Islet of Langerhans (tissue), 1 donor: ENCODE measurements around the gene SEL1L3.
A peak's percentile ranks its signal among the peaks of the same experiment; 100 is the strongest.

Source experiments
- FAIRE-seq: peaks from one replicate; lab custom pipeline; 2011; peaks lifted over from hg19 to GRCh38; lab: Jason Lieb, UNC

The SEL1L3 gene

DNA sequence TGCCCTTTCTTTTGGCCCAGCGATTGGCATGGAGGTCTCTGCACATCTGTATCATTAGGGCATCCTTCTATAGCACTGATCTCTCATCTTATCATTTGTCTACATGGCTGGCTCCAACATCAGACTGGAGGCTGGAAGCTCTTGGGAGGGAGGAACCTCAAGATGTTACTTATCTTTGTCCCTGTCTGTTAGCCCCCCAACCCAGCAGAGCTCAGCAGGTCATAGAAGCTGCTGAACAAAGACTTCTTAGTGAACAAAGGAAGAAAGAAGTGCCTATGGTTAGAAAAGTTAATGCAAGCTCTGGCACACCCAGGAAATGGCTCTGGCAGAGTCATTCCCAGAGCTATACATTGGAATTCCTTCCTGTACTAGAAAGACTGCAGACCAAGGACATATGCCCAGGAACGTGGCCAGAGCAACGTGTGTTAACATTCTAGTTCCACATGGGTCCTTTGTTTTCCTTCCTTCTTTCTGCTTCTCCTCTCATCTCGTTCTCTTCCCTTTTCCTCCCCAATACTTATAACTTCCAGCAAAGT, 74.0 kb downstream of the SEL1L3 start:
- no peak for FAIRE-seq

DNA sequence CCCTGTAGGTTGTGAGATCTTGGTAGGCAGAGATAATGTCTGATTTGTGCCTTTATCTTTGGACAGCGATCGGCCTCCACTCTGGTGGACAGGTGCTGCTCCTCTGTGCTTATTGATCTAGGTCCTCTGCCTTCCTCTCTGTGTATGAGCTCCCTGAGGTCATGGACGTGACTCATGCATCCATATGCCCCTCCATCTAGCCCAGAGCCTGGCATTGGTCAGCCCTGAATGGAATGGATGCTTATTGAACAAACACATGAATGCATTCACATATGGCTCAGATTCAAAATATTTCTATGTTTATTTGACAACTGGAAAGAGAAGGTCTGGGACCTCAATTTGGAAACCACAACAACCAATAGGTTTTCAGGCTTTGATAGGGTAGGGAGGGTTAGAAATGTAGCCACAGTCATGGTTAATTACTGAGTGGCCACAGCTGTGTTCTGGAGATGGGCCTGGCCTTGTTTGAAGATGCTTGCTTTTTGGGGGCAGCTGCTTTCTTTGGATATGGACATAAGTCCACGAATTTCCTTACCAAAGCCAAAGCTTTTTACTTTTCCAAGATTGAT, 76.2 kb downstream of the SEL1L3 start:
- no peak for FAIRE-seq

DNA sequence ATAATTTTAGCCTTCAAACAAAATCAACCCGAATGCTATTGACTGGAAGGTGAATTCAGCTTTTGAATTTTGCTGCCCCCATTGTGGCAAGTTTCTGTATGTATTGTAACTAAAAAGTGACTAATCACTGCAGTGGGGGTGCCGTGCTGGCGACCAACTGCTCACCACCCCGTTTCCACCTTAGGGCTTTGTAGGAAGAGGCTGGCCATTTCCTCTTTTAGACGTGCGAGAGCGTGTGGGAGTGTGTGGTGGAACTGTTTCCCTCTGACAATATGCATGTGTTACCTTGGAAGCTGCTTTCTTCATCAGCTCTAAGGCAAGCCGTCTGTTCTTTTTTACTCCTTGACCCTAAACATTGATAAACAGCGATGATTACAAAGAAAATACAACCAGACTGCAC, 78.8 kb downstream of the SEL1L3 start:
- no peak for FAIRE-seq

DNA sequence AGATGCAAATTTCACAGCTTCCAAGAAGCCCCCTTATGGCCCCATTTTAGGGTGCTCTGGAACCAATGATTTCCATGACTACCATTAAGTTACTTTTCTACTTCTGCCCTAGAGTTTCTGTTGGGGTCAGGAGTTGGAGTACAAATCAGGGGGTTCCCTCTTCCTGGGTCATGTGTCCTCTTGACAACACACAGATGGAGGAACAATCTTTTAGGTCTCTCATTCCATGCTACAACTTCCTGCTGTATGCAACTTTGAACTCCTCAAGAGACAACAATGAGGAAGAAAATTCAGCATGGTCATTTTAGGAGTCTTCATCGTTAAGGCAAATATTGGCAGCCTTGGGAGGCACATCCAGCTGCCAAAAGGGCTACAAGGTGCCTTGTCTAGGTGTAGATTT, 79.7 kb downstream of the SEL1L3 start:
- FAIRE-seq, result no peak

DNA sequence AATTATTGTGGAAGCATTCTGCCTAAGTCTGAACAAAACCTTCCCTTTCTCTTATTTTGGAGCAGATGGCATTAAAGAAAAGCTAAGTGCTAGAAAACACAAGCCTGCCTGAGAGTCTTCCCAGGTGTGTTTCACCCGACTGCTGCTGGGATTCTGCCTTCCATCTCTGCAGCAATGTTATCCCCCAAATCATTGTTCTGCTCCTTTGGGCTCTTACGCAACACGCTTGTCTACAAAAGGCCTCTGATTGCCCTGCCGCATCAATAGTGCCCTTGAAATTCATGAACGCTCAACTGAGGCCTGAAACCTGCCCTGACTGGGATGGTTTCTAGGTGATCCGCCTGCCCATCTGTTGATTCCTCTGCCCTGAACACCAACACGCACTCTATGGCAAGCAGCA, 80.3 kb downstream of the SEL1L3 start:
- no peak for FAIRE-seq

DNA sequence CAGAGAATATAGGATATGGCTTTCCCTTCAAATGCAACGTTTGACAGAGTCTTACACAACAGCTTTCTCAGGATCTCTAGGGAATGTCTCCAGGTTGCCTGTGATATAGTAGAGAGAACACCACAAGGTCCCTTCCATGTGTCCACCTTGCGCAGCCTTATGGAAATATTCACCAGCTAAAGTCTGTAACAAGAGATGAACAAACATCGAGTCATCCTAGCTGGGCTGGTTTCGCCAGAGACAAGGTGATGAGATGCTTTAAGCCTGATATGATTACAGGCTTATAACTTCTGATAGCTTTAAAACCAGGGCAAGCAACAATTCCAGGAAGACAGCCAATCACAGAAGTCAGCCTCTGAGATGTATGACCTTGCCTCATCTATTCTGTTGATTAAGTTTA, 83.8 kb downstream of the SEL1L3 start:
- no peak for FAIRE-seq

DNA sequence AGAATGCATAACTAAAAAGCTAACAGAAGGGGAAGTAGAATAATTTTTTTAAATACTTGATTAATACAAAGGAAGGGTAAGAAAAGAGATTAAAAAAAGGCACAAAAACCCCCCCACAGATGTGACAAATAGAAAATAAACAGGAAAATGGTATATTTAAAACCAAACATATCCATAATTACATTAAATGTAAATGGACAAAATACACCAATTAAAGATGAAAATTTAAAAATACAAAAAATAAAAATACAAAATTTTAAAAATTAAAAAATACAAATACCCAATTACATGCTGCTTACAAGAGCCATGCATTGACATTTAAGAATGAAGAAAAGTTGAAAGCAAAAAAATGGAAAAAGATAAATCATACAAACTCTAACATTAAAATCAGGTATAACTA, 86.0 kb downstream of the SEL1L3 start:
- no peak for FAIRE-seq

DNA sequence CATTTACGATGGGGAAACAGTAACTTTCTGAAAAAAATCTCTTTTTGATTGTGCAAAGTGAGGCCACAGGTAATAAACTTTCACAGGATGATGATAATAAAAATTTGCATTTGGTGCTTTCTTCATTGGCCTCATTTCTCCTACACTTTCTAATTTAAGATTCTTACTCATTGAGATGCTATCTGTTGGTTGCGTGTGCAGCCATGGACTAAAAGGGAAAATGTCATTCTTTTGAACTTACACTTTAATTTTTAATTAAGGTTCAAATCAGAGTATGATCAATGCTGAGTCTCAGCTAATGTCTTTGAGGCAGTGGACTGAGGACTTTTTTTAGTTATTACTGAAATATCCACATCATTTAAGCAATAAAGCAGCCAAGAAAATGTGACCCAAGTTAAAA, 87.6 kb downstream of the SEL1L3 start:
- FAIRE-seq, result no peak

DNA sequence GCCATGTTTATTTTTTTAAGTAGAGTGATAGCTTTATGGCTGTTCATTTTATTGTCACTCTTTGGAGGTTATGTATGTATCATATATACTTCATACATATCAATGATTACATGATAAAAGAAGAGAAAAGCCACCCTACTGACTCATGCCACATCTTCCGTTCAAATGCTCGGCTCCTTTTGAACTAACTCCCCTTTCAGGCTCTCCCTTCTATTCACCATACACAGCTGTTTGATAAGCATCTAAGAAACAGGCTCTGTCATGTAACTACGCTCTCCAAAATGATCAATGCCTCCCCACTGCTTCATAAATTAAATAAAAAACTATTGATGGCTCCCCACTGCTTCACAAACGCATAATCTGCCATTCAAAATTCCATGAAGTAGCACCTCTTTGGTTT, 89.4 kb downstream of the SEL1L3 start:
- no peak for FAIRE-seq

DNA sequence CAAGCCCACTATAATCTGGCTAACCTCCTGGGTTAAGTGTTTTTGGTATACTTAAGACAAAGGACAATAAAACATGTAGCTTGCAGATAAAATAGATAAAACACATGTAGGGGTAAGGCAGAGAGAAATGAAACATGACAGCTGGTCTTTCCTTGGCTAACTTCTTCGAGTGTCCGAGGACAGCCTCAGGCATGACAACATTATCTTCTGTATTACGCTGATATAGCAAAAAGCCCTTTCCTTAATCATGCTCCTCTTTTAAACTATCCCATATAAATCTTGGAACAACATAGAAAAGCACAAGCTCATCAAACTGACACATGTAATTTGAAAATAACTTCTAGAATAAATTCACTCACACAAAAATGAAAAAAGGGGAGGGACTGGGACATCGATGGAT, 91.1 kb downstream of the SEL1L3 start:
- FAIRE-seq, result no peak

DNA sequence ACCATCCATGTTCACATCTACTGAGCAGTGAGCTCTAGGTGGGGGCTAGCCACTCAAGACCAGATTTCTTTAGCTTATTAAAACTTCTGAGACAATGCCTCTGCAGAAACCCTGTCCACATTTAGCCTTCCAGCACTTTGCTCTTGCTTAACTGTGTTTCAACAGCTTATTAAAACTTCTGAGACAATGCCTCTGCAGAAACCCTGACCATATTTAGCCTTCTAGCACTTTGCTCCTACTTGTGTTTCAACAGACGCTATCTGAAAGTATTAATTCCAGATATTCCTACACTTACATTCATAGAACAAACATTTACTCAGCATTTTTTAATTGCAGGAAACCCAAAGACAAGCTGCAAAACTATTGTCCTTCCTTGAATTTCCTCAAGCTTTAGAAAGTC, 91.9 kb downstream of the SEL1L3 start:
- FAIRE-seq, result no peak

DNA sequence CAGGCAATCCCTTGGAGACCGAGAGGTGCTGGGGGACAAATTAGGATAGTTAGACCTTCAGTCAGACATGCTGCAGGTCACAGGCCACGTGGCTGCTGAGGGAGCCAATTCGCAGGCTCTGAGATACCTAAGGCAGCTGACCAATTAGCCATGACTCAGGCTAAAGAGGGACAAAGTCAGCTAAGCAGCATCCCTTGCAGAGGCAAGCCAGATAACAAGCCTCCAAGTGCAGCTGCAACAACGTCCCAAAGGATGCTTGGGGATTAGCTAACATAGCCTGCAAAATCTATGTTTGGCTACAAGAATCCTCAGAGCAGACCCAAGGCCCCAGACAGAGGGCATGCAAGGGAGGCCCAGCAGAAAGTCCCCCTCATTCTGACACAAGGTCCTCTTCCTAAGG, 93.5 kb downstream of the SEL1L3 start:
- no peak for FAIRE-seq

DNA sequence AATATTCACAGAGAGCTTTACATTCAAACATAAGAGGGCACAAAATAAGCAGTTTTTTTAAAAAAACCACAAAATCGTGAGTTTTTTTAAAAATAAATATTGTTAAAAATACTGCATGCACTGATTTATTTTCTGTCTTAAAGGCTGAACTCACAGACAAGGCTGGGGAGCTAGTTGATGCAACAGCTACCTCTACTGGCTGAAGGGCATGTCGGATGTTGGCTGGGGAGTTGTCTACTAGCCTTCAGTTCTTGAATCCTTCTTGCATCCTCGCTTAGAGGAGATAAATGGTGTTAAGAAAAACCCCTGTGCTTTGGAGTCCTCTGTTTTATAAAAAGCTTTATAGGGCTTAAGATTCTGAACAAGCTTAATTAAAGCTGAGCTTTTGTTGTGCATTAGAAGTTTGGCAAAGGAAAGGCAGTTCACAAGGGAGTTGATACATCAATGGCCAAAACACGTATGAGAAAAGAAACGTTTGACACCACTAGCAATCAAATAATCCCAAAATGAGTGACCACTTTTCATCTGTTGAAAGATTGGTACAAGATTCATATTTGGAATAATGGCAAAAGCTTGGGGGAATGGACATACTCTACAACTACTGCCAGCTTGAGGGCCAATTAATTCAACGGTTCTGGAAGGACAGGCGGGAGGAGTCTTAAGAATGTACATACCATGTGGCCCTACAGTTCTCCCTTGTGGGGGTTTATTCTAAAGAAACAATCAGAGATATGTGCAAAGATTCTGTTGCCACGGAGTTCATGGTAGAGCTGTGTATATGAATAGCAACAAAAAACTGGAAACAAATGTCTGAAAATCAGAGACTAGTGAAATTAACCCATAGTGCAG, 94.7 kb downstream of the SEL1L3 start:
- peak; percentile 51 for FAIRE-seq

DNA sequence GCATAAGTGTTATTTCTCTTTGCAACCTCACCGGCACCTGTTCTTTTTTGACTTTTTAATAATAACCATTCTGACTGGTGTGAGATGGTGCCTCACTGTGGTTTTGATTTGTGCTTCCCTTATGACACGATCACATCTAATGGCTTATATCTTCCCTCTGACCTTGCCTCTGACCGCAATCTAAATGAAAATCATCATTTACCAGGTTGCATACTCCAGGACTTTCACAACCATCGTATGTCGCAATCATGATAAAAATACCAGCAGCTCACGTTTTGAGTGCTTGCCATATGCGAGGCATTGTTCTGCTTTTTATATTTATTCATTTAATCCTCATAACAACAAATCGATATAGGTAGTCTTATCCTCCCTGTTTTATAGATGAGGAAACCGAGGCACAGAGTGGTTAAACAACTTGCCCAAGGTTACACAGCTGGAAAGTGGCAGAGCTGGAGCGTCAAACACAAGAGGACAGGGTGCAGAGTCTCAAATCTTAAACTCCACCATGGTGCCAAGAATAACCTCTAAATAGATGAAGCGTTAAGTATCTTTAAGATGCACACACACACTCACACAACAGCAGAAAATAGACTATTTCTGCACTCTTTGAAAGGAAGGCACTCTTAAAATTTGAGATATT, 102.2 kb downstream of the SEL1L3 start:
- FAIRE-seq, result no peak

DNA sequence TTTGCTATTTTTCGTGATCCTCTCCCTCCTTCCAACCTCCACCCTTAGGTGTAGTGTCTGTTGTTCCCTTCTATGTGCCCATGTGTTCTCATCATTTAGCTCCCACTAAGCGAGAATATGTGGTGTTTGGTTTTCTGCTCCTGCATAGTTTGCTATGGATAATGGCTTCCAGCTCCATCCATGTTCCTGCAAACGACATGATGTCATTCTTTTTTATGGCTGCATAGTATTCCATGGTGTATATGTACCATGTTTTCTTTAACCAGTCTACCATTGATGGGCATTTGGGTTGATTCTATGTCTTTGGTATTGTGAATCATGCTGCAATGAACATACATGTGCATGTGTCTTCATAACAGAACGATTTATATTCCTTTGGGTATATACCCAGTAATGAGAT, 102.7 kb downstream of the SEL1L3 start:
- FAIRE-seq, result no peak

DNA sequence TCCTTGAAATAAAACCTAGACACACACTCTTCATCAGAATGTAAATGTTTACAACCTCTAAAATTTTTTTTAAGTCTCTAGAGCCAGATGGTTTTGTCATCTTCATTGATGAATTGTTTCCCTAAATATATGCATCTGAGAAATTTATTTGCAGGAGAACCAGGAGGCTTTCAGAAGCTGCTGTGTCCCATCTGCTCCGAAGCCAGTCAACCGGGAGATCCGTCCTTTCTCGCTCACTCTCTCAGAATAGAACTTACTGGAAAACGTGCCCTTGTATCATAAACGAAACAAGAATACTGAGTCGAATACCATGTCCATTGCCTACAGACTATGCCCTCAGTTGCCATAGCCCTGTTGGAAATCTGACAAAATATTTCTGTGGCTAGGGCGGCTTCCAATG, 103.7 kb downstream of the SEL1L3 start:
- FAIRE-seq, result no peak

DNA sequence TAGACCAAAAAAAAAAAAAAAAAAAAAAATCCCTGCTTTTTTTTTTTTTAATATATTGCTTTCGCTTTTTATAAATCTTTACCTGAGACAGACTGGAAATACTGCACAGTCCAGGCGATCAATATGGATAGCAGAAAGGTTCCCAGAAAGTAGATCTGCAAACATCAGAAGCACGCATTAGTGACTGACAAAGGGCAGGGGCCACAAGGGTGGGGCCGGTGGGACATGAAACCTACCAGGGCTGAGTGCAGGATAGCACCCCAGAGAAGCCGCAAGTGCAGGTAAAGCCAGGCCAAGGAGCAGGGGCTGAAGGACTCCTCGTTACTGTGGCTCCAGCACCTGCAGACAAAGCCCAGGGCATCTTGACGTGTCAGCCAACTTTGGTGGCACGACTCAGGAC, 105.3 kb downstream of the SEL1L3 start:
- no peak for FAIRE-seq

DNA sequence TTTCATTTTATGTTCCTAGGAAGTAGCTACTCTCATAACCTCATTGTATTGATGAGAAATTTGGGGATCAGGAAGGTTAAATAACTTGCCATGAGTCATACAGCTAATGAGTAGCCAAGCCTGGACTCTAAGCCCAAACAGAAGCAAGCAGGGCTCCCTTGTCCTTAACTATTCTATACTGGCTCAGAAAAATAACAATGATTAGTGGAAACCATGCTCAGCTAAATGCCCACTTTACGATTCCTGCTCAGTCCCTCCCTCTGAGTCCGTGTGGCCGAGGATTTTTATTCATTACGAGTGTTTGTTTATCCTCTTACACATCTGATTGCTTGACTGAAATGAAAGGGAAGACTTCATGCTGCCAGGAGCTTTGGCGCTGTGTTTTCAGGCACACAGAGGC, 106.3 kb downstream of the SEL1L3 start:
- no peak for FAIRE-seq

DNA sequence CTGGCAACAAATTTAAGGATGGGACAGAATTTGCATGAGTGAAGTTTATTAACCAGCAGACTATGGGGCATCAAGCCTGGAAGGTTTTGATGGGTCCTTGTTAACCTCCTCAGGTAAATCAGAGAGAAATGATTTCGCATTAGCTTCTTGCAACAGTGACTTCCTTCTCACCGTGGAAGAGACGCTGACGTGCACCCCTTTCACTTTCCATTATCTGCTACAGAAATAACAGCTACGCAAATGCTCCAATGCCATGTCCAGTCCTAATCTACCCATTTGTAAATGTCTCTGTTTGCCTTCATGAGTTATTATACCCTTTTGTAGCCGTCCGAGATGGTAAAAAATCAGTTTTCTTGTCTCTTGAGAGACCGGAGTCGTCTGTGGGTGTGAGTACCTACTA, 106.9 kb downstream of the SEL1L3 start:
- FAIRE-seq, result no peak

DNA sequence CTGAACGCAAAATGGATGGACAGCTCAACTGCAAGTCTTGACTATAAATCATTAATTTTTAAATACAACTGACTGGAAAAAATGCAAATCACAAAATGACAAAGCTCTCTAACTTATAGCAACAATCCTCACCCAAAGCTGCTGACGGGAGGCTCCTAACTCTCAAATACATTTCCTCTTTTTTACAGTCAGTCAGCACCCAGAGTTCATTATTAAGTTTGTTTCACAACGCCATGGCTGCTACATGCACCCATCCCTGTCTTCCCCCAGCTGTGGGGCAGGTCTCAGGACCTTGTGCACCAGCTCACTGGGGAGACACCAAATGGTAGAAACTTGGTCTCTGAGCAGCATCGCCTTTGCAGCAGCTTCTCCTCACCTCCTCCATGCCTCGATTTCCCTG, 109.5 kb downstream of the SEL1L3 start:
- no peak for FAIRE-seq

DNA sequence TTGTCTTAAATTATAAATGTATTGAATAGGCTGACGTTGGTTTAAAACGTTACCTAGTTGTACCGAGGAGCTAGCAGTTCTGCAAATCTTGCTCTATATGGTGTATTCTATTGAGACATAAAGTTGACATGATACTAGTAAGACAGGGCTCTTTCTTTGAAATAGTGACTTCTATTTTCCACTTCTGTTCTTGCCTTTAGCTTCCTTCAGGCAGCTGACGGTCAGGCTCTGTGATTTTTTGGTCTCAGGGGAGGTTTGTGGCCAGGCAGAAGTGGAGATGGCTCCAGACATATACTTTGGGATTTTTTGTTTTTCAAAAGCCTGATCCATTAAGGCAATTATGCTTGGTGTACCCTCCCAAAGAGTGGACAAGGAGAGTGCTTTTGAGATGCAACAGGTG, 111.9 kb downstream of the SEL1L3 start:
- FAIRE-seq, result no peak

DNA sequence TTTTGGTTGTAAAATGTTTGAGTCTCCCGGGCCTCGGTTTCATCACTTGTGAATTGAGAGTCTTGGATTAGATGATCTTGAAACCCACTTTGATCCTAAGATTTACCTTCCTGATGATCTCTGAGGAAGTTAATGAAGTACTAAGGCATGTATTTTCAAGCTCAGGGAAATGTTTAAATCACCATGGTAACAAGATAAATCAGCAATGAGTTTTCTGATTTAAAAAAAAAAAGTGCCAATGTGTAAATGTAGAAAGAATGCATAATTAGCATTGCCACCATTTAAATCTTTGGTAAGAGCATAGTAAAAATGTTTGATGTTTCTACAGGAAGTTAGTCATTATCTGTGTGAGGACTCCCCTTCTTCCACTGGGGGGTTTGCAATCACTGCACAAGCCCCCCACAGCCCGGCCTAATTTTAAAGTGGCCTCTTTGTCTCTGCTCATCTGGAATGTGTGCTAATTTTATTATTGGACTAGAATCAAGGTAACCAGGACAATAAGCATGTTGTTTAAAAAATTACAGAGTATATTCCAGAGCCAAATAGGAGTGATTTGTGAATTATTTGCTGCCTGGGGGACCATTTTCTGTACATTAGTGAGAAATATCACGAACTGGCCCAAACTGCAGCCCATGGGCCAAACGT, 113.5 kb downstream of the SEL1L3 start:
- FAIRE-seq, result no peak

DNA sequence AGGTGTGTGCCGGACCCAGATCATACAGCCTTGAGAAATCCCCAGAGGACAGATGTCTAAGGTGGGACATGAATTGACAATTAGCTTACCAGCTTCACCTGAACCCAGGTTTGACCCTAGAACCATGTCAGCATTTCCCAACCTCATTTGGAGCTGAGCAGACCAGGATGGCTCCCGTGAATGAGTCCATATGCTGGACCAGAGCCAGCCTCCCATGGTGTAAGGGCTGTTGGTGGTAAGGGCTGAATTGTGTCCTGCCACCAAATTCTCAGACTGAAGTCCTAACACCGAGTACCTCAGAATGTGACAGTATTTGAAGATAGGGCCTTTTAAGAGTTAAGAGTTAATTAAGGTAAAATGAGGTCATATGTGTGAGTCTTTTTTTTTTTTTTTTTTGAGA, 118.8 kb downstream of the SEL1L3 start:
- FAIRE-seq, result no peak
